WI38 (cell line): Measurements from ENCODE around the gene DNAL1.

Experiments used
- H3K4me3 ChIP-seq: 2 replicates; pipeline ENCODE4 v1.5.1; 2011; ENCODE audit warnings: low read depth, mild to moderate bottlenecking, control low read depth, low read length
- TF ChIP-seq, protein P1 (sequence below): IDR thresholded peaks from 2 replicates; pipeline ENCODE4 v1.5.1; 2012; ENCODE audit warnings: low read depth, mild to moderate bottlenecking, control low read depth, low read length

Gene DNAL1, protein sequence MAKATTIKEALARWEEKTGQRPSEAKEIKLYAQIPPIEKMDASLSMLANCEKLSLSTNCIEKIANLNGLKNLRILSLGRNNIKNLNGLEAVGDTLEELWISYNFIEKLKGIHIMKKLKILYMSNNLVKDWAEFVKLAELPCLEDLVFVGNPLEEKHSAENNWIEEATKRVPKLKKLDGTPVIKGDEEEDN

DNA sequence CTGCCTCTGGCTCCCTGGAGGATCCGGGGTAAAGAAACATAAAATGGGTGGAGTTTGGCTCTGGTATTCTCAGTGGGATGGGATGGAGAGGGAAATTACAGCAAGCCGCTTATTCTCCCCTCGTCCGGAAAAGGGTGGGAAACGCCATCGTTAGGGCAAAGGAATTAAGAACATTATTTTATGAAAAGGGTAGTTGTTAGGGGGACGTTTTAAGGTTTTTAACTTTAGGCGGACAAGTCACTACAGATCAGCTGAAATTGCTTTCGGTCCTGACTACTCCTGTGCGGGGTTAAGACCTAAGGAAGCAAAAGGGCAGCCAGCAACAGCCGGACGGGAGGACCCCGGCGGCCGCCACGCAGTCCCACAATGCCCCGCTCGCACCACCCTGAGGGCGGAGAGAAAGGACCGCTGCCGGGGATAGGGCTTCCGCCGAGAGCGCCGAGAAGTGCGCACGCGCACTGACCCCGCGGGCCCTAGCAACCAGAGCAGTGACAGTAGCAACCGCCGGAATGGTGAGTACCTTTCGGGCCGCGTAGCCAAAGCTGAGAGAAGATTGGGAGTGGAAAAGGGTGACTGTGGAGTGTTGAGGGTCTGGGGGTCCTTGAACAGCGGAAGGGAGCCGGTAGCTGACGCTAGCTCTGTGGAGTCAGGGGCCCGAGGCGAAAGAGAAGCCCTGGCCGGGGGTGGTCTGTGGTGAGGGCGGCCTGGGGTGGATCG is at the start of gene DNAL1:
Gene DNAL1, plus strand, starts transcription at position 456 of the 717 bp plus-strand sequence. Its CDS starts 54 bp downstream, at position 510.
- TF ChIP-seq, protein P1, sequence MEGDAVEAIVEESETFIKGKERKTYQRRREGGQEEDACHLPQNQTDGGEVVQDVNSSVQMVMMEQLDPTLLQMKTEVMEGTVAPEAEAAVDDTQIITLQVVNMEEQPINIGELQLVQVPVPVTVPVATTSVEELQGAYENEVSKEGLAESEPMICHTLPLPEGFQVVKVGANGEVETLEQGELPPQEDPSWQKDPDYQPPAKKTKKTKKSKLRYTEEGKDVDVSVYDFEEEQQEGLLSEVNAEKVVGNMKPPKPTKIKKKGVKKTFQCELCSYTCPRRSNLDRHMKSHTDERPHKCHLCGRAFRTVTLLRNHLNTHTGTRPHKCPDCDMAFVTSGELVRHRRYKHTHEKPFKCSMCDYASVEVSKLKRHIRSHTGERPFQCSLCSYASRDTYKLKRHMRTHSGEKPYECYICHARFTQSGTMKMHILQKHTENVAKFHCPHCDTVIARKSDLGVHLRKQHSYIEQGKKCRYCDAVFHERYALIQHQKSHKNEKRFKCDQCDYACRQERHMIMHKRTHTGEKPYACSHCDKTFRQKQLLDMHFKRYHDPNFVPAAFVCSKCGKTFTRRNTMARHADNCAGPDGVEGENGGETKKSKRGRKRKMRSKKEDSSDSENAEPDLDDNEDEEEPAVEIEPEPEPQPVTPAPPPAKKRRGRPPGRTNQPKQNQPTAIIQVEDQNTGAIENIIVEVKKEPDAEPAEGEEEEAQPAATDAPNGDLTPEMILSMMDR, result no peak
- peak within 1 kb of the TSS; percentile 97 for H3K4me3 ChIP-seq

GRCh38 chr14:73599499-73599898 is 45.3 kb upstream of the DNAL1 start:
- H3K4me3 ChIP-seq, result no peak overlapping the region
- TF ChIP-seq, protein P1, result no peak

- H3K4me3 ChIP-seq, result no peak overlapping the region
- TF ChIP-seq, protein P1, result no peak
These were observed 41.8 kb upstream of the DNAL1 start for GRCh38 chr14:73602994-73603393.

- H3K4me3 ChIP-seq, result no peak overlapping the region
- TF ChIP-seq, protein P1, result no peak
These were observed 38.5 kb upstream of the DNAL1 start for GRCh38 chr14:73606271-73606670.

DNA sequence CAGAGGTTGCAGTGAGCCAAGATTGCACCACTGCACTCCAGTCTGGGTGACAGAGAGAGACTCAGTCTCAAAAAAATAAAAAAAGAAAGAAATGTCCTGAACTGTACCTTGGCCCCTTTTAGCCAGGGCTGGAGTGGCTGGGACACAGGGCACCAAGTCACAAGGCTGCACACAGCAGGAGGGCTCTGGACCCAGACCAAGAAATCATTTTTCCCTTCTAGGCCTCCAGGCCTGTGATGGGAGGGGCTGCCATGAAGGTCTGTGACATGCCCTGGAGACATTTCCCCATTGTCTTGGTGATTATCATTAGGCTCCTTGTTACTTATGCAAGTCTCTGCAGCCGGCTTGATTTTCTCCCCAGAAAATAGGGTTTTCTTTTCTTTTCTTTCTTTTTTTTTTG is 37.5 kb upstream of the DNAL1 start:
- H3K4me3 ChIP-seq, result no peak overlapping the region
- TF ChIP-seq, protein P1, result no peak

- TF ChIP-seq, protein P1, result no peak
- no peak overlapping the region for H3K4me3 ChIP-seq
These were observed 34.1 kb upstream of the DNAL1 start for GRCh38 chr14:73610687-73611086.

- peak within 1 kb of the TSS; percentile 65 for H3K4me3 ChIP-seq
- TF ChIP-seq, protein P1, result no peak
These were observed 32.3 kb upstream of the DNAL1 start, which contains the start of gene ACOT6 for GRCh38 chr14:73612339-73613045. Gene ACOT6, plus strand, starts transcription at chr14:73612517. Its CDS starts 55 bp downstream, at chr14:73612572.
